ENCODE data around the gene GUK1.

GUK1 gene

GRCh38 chr1:228154021-228154669, 14.1 kb downstream of the GUK1 start:
- TF ChIP-seq POLR2AphosphoS5 (IDR thresholded peaks at IDR 0.05; ENCODE audit: low read depth, low read length) (no peak), POLR2A (IDR thresholded peaks at IDR 0.05; ENCODE audit: low read depth, low read length) (no peak), TAF1 (IDR thresholded peaks at IDR 0.05; ENCODE audit: borderline replicate concordance, low read depth, low read length) (no peak)
- FAIRE-seq = no peak
- no peak for DNase-seq (ENCODE audit: insufficient read length)

- TF ChIP-seq POLR2AphosphoS5 (IDR thresholded peaks at IDR 0.05; ENCODE audit: low read depth, low read length) = no peak
- TF ChIP-seq POLR2A (IDR thresholded peaks at IDR 0.05; ENCODE audit: low read depth, low read length) = no peak
- no peak for TF ChIP-seq TAF1 (IDR thresholded peaks at IDR 0.05; ENCODE audit: borderline replicate concordance, low read depth, low read length)
- DNase-seq (ENCODE audit: insufficient read length) (no peak), FAIRE-seq (no peak)
These were observed 14.8 kb downstream of the GUK1 start for GRCh38 chr1:228154670-228155571.

DNA sequence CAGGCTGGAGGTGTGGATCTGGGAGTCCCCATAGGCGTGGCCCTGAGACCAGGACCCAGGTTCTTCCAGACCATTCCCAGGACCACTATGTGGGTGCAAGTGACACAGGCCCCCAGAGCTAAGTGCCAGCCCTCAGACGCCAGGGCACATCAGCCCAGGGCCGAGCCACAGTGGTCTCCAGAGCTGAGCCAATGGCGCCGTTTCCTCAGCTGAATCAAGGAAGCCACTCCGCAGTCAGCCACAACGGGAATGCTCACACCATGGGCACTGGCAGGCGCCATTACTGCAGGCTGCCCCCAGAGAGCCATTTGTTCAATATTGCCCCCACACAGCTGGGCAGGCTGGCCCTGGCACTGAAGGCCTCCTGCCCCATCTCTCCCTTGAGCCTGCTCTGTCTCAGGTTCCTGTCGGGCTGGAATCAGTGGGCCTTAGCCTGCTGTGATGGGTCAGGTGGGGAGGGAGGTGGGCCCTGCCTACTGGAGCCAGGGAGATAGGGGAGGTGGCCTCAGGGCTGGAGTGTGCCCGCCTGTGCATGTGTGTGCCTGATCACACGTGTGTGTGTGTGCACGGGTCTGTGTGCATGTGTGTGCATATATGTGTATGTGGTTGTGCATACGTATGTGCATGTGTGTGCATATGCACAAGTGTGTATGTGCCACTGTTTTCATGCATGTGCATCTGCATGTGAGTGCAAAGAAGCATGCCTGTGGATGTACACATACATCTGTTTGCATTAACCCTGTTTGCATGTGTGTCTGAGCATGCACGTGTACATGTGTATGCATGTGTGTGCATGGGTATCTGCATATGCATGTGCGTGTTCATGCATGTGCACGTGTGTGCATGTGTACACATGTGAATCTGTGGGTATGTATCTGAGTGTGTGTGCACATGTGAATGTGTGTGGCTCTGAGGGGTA, 15.8 kb downstream of the GUK1 start:
- TF ChIP-seq POLR2AphosphoS5 (IDR thresholded peaks at IDR 0.05; ENCODE audit: low read depth, low read length) = no peak
- TF ChIP-seq TAF1 (IDR thresholded peaks at IDR 0.05; ENCODE audit: borderline replicate concordance, low read depth, low read length) = no peak
- TF ChIP-seq POLR2A (IDR thresholded peaks at IDR 0.05; ENCODE audit: low read depth, low read length) = no peak
- FAIRE-seq (no peak), DNase-seq (ENCODE audit: insufficient read length) (no peak)

DNA sequence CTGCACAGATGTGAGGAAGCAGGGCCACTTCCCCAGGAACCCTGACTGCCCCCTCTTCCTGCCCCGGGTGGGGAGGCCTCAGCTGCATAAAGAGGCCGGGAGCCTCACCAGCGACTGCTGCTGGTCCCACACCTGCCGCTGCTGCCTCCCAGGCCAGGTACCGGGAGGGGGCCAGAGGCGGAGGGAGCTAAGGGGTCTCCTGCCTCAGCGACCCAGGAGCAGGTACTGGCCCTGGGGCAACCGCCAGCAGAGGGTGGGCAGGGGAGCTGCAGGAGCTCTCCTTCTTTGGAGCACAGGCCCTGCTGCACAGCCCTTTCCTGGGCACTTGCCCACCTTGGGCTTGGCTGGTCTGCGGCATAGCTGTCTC, 16.4 kb downstream of the GUK1 start:
- no peak for DNase-seq (ENCODE audit: insufficient read length)
- TF ChIP-seq POLR2AphosphoS5 (IDR thresholded peaks at IDR 0.05; ENCODE audit: low read depth, low read length) (no peak), POLR2A (IDR thresholded peaks at IDR 0.05; ENCODE audit: low read depth, low read length) (no peak)
- FAIRE-seq = no peak

DNA sequence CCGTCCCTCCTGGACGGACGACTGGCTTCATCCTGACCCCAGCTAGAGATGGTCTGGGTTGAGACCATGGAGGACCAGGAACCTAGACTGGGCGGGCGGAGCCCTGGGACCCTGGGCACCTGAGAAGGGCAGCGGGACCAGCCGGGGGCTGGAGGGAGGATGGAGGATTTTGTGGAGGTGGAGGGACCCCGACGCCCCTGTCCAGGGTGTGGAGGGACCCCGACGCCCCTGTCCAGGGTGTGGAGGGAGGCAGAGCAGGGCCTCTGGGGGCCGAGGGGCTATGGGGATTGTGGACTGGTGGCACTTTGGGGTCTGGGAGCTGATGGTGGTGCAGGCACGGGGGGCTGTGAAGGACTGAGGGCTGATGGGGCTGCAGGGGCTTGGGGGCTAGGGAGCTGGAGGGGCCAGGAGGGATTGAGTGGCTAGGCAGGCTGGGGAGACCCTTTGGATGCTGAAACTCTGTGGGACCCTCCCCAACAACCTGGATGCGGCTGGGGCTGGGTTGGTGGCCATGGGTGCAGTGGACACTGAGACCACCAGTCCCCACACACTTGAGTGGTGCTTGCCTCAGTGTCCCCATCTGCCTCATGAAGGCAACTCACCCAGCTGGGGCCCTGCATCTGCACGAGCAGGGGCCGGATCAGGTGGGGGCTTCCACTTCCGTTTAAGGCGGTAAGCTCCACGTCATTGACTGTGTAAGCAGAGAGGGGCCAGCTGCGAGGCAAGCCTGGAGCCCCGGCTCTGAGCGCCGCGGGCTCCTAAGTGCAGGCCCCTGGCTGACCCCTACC, 17.1 kb downstream of the GUK1 start:
- FAIRE-seq = no peak
- TF ChIP-seq TAF1 (IDR thresholded peaks at IDR 0.05; ENCODE audit: borderline replicate concordance, low read depth, low read length) = no peak
- TF ChIP-seq POLR2AphosphoS5 (IDR thresholded peaks at IDR 0.05; ENCODE audit: low read depth, low read length) = no peak
- no peak for TF ChIP-seq POLR2A (IDR thresholded peaks at IDR 0.05; ENCODE audit: low read depth, low read length)
- no peak for DNase-seq (ENCODE audit: insufficient read length)

GRCh38 chr1:228157729-228158126, 17.6 kb downstream of the GUK1 start:
- no peak for DNase-seq (ENCODE audit: insufficient read length)
- TF ChIP-seq POLR2AphosphoS5 (IDR thresholded peaks at IDR 0.05; ENCODE audit: low read depth, low read length) (no peak), POLR2A (IDR thresholded peaks at IDR 0.05; ENCODE audit: low read depth, low read length) (no peak), TAF1 (IDR thresholded peaks at IDR 0.05; ENCODE audit: borderline replicate concordance, low read depth, low read length) (no peak)
- no peak for FAIRE-seq

- DNase-seq (ENCODE audit: insufficient read length) (no peak), FAIRE-seq (no peak)
- no peak for TF ChIP-seq POLR2A (IDR thresholded peaks at IDR 0.05; ENCODE audit: low read depth, low read length)
- TF ChIP-seq TAF1 (IDR thresholded peaks at IDR 0.05; ENCODE audit: borderline replicate concordance, low read depth, low read length) = no peak
- no peak for TF ChIP-seq POLR2AphosphoS5 (IDR thresholded peaks at IDR 0.05; ENCODE audit: low read depth, low read length)
These were observed 18.3 kb downstream of the GUK1 start for GRCh38 chr1:228158151-228159007.

- DNase-seq (ENCODE audit: insufficient read length) = no peak
- TF ChIP-seq TAF1 (IDR thresholded peaks at IDR 0.05; ENCODE audit: borderline replicate concordance, low read depth, low read length) (no peak), POLR2AphosphoS5 (IDR thresholded peaks at IDR 0.05; ENCODE audit: low read depth, low read length) (no peak), POLR2A (IDR thresholded peaks at IDR 0.05; ENCODE audit: low read depth, low read length) (no peak)
- no peak for FAIRE-seq
These were observed 19.1 kb downstream of the GUK1 start for GRCh38 chr1:228159008-228159665.

DNA sequence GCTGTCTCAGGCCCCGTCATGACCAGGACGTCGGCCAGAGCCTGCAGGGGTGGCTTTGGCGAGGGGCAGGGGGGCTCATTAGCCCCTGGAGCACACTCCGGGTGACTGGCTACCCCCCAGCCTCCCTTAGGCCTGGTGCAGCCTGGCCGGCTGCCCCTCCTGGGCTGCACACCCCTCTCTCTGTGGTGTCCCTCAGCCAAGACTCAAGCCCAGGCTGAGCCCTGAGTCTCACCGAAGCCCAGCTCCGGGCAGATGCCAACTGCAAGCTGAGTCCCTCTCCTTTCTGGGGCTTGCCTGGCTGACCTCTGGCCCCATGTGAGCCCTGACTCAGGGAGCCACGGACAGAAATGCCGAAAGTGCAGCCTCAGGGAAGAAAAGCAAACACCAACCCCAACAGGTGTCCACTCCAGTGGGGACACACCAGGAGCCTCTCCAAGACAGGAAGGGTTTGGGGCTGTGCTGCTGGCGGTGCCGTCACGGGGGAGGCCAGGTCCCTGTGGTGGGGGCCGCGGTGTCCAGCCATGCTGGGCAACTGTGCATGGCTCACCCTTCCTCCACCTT, 20.2 kb downstream of the GUK1 start:
- DNase-seq (ENCODE audit: insufficient read length) = no peak
- no peak for FAIRE-seq
- TF ChIP-seq POLR2A (IDR thresholded peaks at IDR 0.05; ENCODE audit: low read depth, low read length) (no peak), POLR2AphosphoS5 (IDR thresholded peaks at IDR 0.05; ENCODE audit: low read depth, low read length) (no peak), TAF1 (IDR thresholded peaks at IDR 0.05; ENCODE audit: borderline replicate concordance, low read depth, low read length) (no peak)
